OCI-LY7 (cell line): ENCODE results near the gene SIRPA.

Experiments used
- EZH2phosphoT487 ChIP-seq: fragments of 200-600 bp; sonication (generic); IDR thresholded peaks from 2 replicates; pipeline ENCODE4 v1.6.1; 2018; ENCODE audit warnings: low read depth, borderline replicate concordance, mild to moderate bottlenecking, mixed run types, antibody characterized with exemption, low read length, moderate library complexity, mixed read lengths
- TF ChIP-seq, protein P1 (sequence below): fragments of 200-600 bp; sonication (generic); conservative IDR thresholded peaks from 2 replicates; pipeline ENCODE4 v1.5.1; 2014; ENCODE audit warnings: mild to moderate bottlenecking, antibody characterized with exemption, low read length, moderate library complexity, mixed read lengths

DNA sequence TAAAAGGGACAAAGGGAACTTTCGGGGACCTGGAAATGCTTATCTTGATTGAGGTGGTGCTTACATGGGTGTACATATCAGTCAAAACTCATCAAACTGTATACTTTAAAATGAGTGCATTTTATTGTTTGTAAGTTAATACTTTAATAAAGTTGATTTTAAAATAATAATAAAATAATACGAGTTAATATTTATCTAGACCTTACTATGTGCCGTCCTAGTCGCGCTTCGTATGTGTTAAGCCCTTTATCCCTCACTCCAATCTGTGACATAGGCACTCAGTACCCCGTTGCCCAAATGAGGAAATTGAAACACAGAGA lies 51.2 kb downstream of the SIRPA start:
- no peak for TF ChIP-seq EZH2phosphoT487
- TF ChIP-seq, protein P1, sequence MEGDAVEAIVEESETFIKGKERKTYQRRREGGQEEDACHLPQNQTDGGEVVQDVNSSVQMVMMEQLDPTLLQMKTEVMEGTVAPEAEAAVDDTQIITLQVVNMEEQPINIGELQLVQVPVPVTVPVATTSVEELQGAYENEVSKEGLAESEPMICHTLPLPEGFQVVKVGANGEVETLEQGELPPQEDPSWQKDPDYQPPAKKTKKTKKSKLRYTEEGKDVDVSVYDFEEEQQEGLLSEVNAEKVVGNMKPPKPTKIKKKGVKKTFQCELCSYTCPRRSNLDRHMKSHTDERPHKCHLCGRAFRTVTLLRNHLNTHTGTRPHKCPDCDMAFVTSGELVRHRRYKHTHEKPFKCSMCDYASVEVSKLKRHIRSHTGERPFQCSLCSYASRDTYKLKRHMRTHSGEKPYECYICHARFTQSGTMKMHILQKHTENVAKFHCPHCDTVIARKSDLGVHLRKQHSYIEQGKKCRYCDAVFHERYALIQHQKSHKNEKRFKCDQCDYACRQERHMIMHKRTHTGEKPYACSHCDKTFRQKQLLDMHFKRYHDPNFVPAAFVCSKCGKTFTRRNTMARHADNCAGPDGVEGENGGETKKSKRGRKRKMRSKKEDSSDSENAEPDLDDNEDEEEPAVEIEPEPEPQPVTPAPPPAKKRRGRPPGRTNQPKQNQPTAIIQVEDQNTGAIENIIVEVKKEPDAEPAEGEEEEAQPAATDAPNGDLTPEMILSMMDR: no peak
